Liver (tissue), 9 donors: ENCODE results near the gene CFAP99. TPM values are rescaled to one million over a fixed set of nuclear protein-coding genes. Genes with fewer than 3 reads are reported as not detected.

Experiments
- DNase-seq: peaks from one replicate; pipeline ENCODE4 v3.0.0-alpha.2; 2017; ENCODE audit warnings: low spot score
- H3K27ac ChIP-seq, 2 donors: one replicate each; pipeline ENCODE4 v1.7.0; 2013; ENCODE audit warnings: inconsistent platforms in 2 of 2, low read length in 2 of 2, control low read depth in 1 of 2, low read depth in 1 of 2, mild to moderate bottlenecking in 1 of 2
- H3K27me3 ChIP-seq, 4 donors: one replicate each; pipeline versions ENCODE4 v1.6.1 to v1.7.0; 2013; ENCODE audit warnings: low read length in 3 of 4, inconsistent platforms in 1 of 4, mild to moderate bottlenecking in 1 of 4, moderate library complexity in 1 of 4; ENCODE audit not compliant: control insufficient read depth in 4 of 4, insufficient read depth in 4 of 4
- H3K36me3 ChIP-seq, 4 donors: one replicate each; pipeline versions ENCODE4 v1.6.1 to v1.7.0; 2013; ENCODE audit warnings: low read length in 3 of 4, mild to moderate bottlenecking in 3 of 4, low read depth in 1 of 4, moderate library complexity in 1 of 4; ENCODE audit not compliant: control insufficient read depth in 4 of 4, insufficient read depth in 3 of 4
- H3K4me1 ChIP-seq, 4 donors: one replicate each; pipeline versions ENCODE4 v1.6.1 to v1.7.0; 2013; ENCODE audit warnings: low read length in 3 of 4, mild to moderate bottlenecking in 3 of 4, moderate library complexity in 1 of 4; ENCODE audit not compliant: control insufficient read depth in 4 of 4, insufficient read depth in 4 of 4
- H3K4me3 ChIP-seq, 3 donors: one replicate each; pipeline versions ENCODE4 v1.6.1 to v1.7.0; 2013; ENCODE audit warnings: low read length in 3 of 3, control low read depth in 1 of 3, low read depth in 1 of 3, mild to moderate bottlenecking in 1 of 3
- H3K9ac ChIP-seq, 2 donors: one replicate each; pipeline ENCODE4 v1.7.0; 2013; ENCODE audit warnings: low read length in 2 of 2, mild to moderate bottlenecking in 2 of 2, moderate library complexity in 2 of 2, control low read depth in 1 of 2, low read depth in 1 of 2
- H3K9me3 ChIP-seq, 4 donors: one replicate each; pipeline versions ENCODE4 v1.6.1 to v1.7.0; 2013; ENCODE audit warnings: low read length in 3 of 4; ENCODE audit not compliant: control insufficient read depth in 4 of 4
- ATF3 ChIP-seq: IDR thresholded peaks from 2 replicates; pipeline ENCODE4 v1.6.1; 2016; ENCODE audit warnings: antibody characterized with exemption
- EGR1 ChIP-seq, 2 donors: IDR thresholded peaks; 2 replicates each; pipeline ENCODE4 v1.6.1; 2016 to 2018; ENCODE audit warnings: antibody characterized with exemption in 2 of 2, low read depth in 2 of 2
- FOXA1 ChIP-seq: IDR thresholded peaks from 2 replicates; pipeline ENCODE4 v1.6.1; 2016; ENCODE audit warnings: antibody characterized with exemption
- FOXA2 ChIP-seq: IDR thresholded peaks from 2 replicates; pipeline ENCODE4 v1.6.1; 2016; ENCODE audit warnings: antibody characterized with exemption
- GABPA ChIP-seq, 2 donors: IDR thresholded peaks in 1 of 2; conservative IDR thresholded peaks in 1 of 2; 2 replicates each; pipeline ENCODE4 v1.6.1; 2016; ENCODE audit warnings: antibody characterized with exemption in 2 of 2, mild to moderate bottlenecking in 1 of 2, moderate library complexity in 1 of 2
- HNF4A ChIP-seq, 2 donors: conservative IDR thresholded peaks; 2 replicates each; pipeline ENCODE4 v1.6.1; 2016; ENCODE audit warnings: antibody characterized with exemption in 2 of 2, mild to moderate bottlenecking in 2 of 2
- HNF4G ChIP-seq: IDR thresholded peaks from 2 replicates; pipeline ENCODE4 v1.6.1; 2016; ENCODE audit warnings: antibody characterized with exemption
- JUND ChIP-seq, 2 donors: IDR thresholded peaks; 2 replicates each; pipeline ENCODE4 v1.6.1; 2016; ENCODE audit warnings: antibody characterized with exemption in 2 of 2
- MAX ChIP-seq: IDR thresholded peaks from 2 replicates; pipeline ENCODE4 v1.6.1; 2016; ENCODE audit warnings: antibody characterized with exemption
- NR2F2 ChIP-seq: IDR thresholded peaks from 2 replicates; pipeline ENCODE4 v1.6.1; 2016; ENCODE audit warnings: antibody characterized with exemption
- RAD21 ChIP-seq, 2 donors: IDR thresholded peaks; 2 replicates each; pipeline ENCODE4 v1.6.1; 2016; ENCODE audit warnings: antibody characterized with exemption in 2 of 2, mild to moderate bottlenecking in 2 of 2
- RXRA ChIP-seq, 2 donors: IDR thresholded peaks; 2 replicates each; pipeline ENCODE4 v1.6.1; 2017 to 2018; ENCODE audit warnings: antibody characterized with exemption in 2 of 2, mild to moderate bottlenecking in 1 of 2
- SP1 ChIP-seq: IDR thresholded peaks from 2 replicates; pipeline ENCODE4 v1.6.1; 2018; ENCODE audit warnings: antibody characterized with exemption, mild to moderate bottlenecking
- TAF1 ChIP-seq: conservative IDR thresholded peaks from 2 replicates; pipeline ENCODE4 v1.6.1; 2016; ENCODE audit warnings: antibody characterized with exemption, mild to moderate bottlenecking
- YY1 ChIP-seq: IDR thresholded peaks from 2 replicates; pipeline ENCODE4 v1.6.1; 2016; ENCODE audit warnings: antibody characterized with exemption, mild to moderate bottlenecking
- WGBS: extraction: QIAGEN DNeasy Blood & Tissue Kit; methylation state at CpG from one replicate; pipeline ENCODE4 v1.1.7; 2013; 5-methylcytosine and 5-hydroxymethylcytosine counted together
- polyA plus RNA-seq, 2 donors: library from polyadenylated mRNA; stranded (reverse) in 1 of 2; unstranded in 1 of 2; fragments of 200-250 nt in 1 of 2; fragments of >200 nt in 1 of 2; fragmentation: Nextera tagmentation in 1 of 2; extraction: Ambion mirVana in 1 of 2; gene quantifications; one replicate each; pipeline versions ENCODE4 v1.2.1 to v1.2.3, GENCODE V29; 2013 to 2015
- total RNA-seq, 2 donors: library from RNA; depleted of rRNA; stranded (reverse); fragments of >200 nt; gene quantifications; one replicate each; pipeline ENCODE4 v1.2.3, GENCODE V29; 2014
- TF ChIP-seq, protein P1 (sequence below): fragments of 150-350 bp; IDR thresholded peaks from 2 replicates; pipeline ENCODE4 v1.5.1; 2017; ENCODE audit warnings: improper control_type of control experiment, low read depth, low read length; ENCODE audit not compliant: missing input control
- TF ChIP-seq, protein P2 (sequence below): IDR thresholded peaks from 2 replicates; pipeline ENCODE4 v1.6.1; 2016; ENCODE audit warnings: antibody characterized with exemption, mild to moderate bottlenecking
- TF ChIP-seq, protein P3 (sequence below): IDR thresholded peaks from 2 replicates; pipeline ENCODE4 v1.6.1; 2016; ENCODE audit warnings: antibody characterized with exemption
- donor health status: healthy.
- donor health status: healthy.
- donor health status: healthy.
- donor health status: healthy.
- donor health status: healthy.

Gene CFAP99
- total and polyA plus RNA-seq, 4 donors: 0.33 to 0.36 TPM; not detected in 2

DNA sequence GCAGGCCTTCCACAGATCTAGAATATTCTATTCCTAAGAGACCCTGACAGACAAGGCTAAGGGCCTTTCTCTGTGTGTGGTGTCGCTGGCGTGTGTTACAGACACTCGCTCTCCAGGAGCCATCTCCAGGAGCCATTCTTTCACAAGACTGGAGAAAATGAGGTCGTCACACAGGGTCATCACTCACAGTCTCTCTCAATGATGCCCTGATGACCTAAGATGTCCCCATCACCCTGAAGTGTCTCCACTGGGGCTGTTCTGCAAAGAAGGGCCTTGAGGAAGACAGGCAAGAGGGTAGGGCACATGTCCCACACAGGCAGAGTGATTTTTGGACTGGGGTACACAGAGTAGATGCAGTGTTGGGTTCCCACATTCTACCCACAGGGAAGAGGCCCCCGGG, 35.0 kb upstream of the CFAP99 start:
- H3K4me1 ChIP-seq: peaks cover 0 to 11% (median 5%) of the 10 kb centered on the region in 4 donors
- no peak for DNase-seq
- no peak for TF ChIP-seq HNF4G
- TF ChIP-seq SP1: no peak
- no peak for TF ChIP-seq TAF1
- TF ChIP-seq FOXA2: no peak
- TF ChIP-seq ATF3: no peak
- no peak for TF ChIP-seq FOXA1
- TF ChIP-seq JUND (IDR thresholded peaks at IDR 0.05): no peak
- no peak for TF ChIP-seq YY1
- TF ChIP-seq HNF4A (conservative IDR thresholded peaks at IDR 0.05): no peak
- TF ChIP-seq NR2F2: no peak
- TF ChIP-seq, protein P1, sequence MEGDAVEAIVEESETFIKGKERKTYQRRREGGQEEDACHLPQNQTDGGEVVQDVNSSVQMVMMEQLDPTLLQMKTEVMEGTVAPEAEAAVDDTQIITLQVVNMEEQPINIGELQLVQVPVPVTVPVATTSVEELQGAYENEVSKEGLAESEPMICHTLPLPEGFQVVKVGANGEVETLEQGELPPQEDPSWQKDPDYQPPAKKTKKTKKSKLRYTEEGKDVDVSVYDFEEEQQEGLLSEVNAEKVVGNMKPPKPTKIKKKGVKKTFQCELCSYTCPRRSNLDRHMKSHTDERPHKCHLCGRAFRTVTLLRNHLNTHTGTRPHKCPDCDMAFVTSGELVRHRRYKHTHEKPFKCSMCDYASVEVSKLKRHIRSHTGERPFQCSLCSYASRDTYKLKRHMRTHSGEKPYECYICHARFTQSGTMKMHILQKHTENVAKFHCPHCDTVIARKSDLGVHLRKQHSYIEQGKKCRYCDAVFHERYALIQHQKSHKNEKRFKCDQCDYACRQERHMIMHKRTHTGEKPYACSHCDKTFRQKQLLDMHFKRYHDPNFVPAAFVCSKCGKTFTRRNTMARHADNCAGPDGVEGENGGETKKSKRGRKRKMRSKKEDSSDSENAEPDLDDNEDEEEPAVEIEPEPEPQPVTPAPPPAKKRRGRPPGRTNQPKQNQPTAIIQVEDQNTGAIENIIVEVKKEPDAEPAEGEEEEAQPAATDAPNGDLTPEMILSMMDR: no peak
- TF ChIP-seq RXRA (IDR thresholded peaks at IDR 0.05): no peak
- TF ChIP-seq, protein P2, sequence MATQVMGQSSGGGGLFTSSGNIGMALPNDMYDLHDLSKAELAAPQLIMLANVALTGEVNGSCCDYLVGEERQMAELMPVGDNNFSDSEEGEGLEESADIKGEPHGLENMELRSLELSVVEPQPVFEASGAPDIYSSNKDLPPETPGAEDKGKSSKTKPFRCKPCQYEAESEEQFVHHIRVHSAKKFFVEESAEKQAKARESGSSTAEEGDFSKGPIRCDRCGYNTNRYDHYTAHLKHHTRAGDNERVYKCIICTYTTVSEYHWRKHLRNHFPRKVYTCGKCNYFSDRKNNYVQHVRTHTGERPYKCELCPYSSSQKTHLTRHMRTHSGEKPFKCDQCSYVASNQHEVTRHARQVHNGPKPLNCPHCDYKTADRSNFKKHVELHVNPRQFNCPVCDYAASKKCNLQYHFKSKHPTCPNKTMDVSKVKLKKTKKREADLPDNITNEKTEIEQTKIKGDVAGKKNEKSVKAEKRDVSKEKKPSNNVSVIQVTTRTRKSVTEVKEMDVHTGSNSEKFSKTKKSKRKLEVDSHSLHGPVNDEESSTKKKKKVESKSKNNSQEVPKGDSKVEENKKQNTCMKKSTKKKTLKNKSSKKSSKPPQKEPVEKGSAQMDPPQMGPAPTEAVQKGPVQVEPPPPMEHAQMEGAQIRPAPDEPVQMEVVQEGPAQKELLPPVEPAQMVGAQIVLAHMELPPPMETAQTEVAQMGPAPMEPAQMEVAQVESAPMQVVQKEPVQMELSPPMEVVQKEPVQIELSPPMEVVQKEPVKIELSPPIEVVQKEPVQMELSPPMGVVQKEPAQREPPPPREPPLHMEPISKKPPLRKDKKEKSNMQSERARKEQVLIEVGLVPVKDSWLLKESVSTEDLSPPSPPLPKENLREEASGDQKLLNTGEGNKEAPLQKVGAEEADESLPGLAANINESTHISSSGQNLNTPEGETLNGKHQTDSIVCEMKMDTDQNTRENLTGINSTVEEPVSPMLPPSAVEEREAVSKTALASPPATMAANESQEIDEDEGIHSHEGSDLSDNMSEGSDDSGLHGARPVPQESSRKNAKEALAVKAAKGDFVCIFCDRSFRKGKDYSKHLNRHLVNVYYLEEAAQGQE: no peak
- no peak for TF ChIP-seq EGR1 (IDR thresholded peaks at IDR 0.05; ENCODE audit: low read depth in 2 of 2)
- no peak for TF ChIP-seq GABPA (IDR thresholded peaks at IDR 0.05 in 1 of 2, conservative IDR thresholded peaks at IDR 0.05 in 1 of 2)
- no peak for TF ChIP-seq RAD21 (IDR thresholded peaks at IDR 0.05)
- TF ChIP-seq, protein P3, sequence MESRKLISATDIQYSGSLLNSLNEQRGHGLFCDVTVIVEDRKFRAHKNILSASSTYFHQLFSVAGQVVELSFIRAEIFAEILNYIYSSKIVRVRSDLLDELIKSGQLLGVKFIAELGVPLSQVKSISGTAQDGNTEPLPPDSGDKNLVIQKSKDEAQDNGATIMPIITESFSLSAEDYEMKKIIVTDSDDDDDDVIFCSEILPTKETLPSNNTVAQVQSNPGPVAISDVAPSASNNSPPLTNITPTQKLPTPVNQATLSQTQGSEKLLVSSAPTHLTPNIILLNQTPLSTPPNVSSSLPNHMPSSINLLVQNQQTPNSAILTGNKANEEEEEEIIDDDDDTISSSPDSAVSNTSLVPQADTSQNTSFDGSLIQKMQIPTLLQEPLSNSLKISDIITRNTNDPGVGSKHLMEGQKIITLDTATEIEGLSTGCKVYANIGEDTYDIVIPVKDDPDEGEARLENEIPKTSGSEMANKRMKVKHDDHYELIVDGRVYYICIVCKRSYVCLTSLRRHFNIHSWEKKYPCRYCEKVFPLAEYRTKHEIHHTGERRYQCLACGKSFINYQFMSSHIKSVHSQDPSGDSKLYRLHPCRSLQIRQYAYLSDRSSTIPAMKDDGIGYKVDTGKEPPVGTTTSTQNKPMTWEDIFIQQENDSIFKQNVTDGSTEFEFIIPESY: no peak
- no peak for TF ChIP-seq MAX
- no peak overlapping the region for H3K27ac ChIP-seq
- no peak overlapping the region for H3K9ac ChIP-seq
- H3K4me3 ChIP-seq: no peak overlapping the region
- H3K9me3 ChIP-seq: no peaks in the 10 kb centered on the region
- no peaks in the 10 kb centered on the region for H3K36me3 ChIP-seq
- H3K27me3 ChIP-seq: no peaks in the 10 kb centered on the region
- 94% methylated on average over 5 of the region's 5 CpGs for WGBS
